ENCODE results near the gene UBE2Q2.
"Not testable (repeated sequence)": the region's sequence is repeated elsewhere in the genome, so short reads cannot be mapped to it uniquely, and the experiment has no call there.

The UBE2Q2 gene

GRCh38 chr15:75903331-75904239 lies 60.3 kb downstream of the UBE2Q2 start, which contains the start of gene FBXO22:
Gene FBXO22, plus strand, starts transcription at chr15:75903878. Its CDS starts 86 bp downstream, at chr15:75903964.
- Histone ChIP-seq H3K36me3 (replicated peaks) (peaks cover 13% of the 10 kb centered on the region), H3K27ac (peak within 1 kb of the TSS; percentile 44), H3K27me3 (replicated peaks) (no peaks in the 10 kb centered on the region), H3K4me3 (ENCODE audit: low read depth, low read length) (peak within 1 kb of the TSS; percentile 93)
- in situ Hi-C loops (cut with HindIII; ENCODE audit: low pct_ligation_motif_present, low sequenced_read_pairs) = no loop called here
- peak; percentile 83 for DNase-seq
- no peak for TF ChIP-seq CTCF (IDR thresholded peaks at IDR 0.05; ENCODE audit: low read depth, low read length, missing control alignments)

- no peak for TF ChIP-seq CTCF (IDR thresholded peaks at IDR 0.05; ENCODE audit: low read depth, low read length, missing control alignments)
- no peaks in the 10 kb centered on the region for H3K27me3 ChIP-seq (replicated peaks)
- in situ Hi-C loops (cut with HindIII; ENCODE audit: low pct_ligation_motif_present, low sequenced_read_pairs) = no loop called here
- H3K36me3 ChIP-seq (replicated peaks) = peaks cover 18% of the 10 kb centered on the region
- no peak overlapping the region for H3K27ac ChIP-seq
- H3K4me3 ChIP-seq (ENCODE audit: low read depth, low read length) = no peak overlapping the region
- DNase-seq = no peak
Measured at GRCh38 chr15:75905231-75905630, 62.0 kb downstream of the UBE2Q2 start.

GRCh38 chr15:75910355-75910754 lies 67.1 kb downstream of the UBE2Q2 start:
- peaks cover 31% of the 10 kb centered on the region for H3K36me3 ChIP-seq (replicated peaks)
- in situ Hi-C loops (cut with HindIII; ENCODE audit: low pct_ligation_motif_present, low sequenced_read_pairs); H3K4me3 ChIP-seq (ENCODE audit: low read depth, low read length); H3K27ac ChIP-seq; DNase-seq; H3K27me3 ChIP-seq (replicated peaks): not testable (repeated sequence)

GRCh38 chr15:75916978-75917377 lies 73.7 kb downstream of the UBE2Q2 start:
- Histone ChIP-seq H3K36me3 (replicated peaks) (peaks cover 23% of the 10 kb centered on the region), H3K4me3 (ENCODE audit: low read depth, low read length) (no peak overlapping the region), H3K27me3 (replicated peaks) (no peaks in the 10 kb centered on the region), H3K27ac (no peak overlapping the region)
- in situ Hi-C loops (cut with HindIII; ENCODE audit: low pct_ligation_motif_present, low sequenced_read_pairs) = no loop called here
- DNase-seq = no peak
- no peak for TF ChIP-seq CTCF (IDR thresholded peaks at IDR 0.05; ENCODE audit: low read depth, low read length, missing control alignments)

GRCh38 chr15:75918135-75918534 lies 74.9 kb downstream of the UBE2Q2 start:
- TF ChIP-seq CTCF (IDR thresholded peaks at IDR 0.05; ENCODE audit: low read depth, low read length, missing control alignments) = no peak
- in situ Hi-C loops (cut with HindIII; ENCODE audit: low pct_ligation_motif_present, low sequenced_read_pairs) = no loop called here
- Histone ChIP-seq H3K27ac (no peak overlapping the region), H3K27me3 (replicated peaks) (no peaks in the 10 kb centered on the region), H3K36me3 (replicated peaks) (peaks cover 23% of the 10 kb centered on the region), H3K4me3 (ENCODE audit: low read depth, low read length) (no peak overlapping the region)
- DNase-seq = no peak

- H3K27me3 ChIP-seq (replicated peaks) = no peaks in the 10 kb centered on the region
- no peak overlapping the region for H3K4me3 ChIP-seq (ENCODE audit: low read depth, low read length)
- in situ Hi-C loops (cut with HindIII; ENCODE audit: low pct_ligation_motif_present, low sequenced_read_pairs) = no loop called here
- peak; percentile 50 for DNase-seq
- no peak overlapping the region for H3K27ac ChIP-seq
- no peak for TF ChIP-seq CTCF (IDR thresholded peaks at IDR 0.05; ENCODE audit: low read depth, low read length, missing control alignments)
- H3K36me3 ChIP-seq (replicated peaks) = peaks cover 9% of the 10 kb centered on the region
Measured at GRCh38 chr15:75920079-75920478, 76.8 kb downstream of the UBE2Q2 start.

Measured in brain microvascular endothelial cell (primary cell).